GM12878 (cell line): Measurements from ENCODE around the gene RIMBP2.

Experiments
- BRCA1 ChIP-seq: IDR thresholded peaks from 2 replicates; pipeline ENCODE4 v1.6.1; 2011; ENCODE audit warnings: low read depth, low read length, improper control_type of control experiment
- CHD1 ChIP-seq: IDR thresholded peaks from 2 replicates; pipeline ENCODE4 v1.6.1; 2012; ENCODE audit warnings: low read depth, low read length, improper control_type of control experiment
- CTCF ChIP-seq, 3 experiments: IDR thresholded peaks in 2 of 3; conservative IDR thresholded peaks in 1 of 3; 2 replicates each; pipeline ENCODE4 v1.5.1; 2011; ENCODE audit warnings: low read depth in 3 of 3, low read length in 3 of 3, mild to moderate bottlenecking in 3 of 3, control low read depth in 2 of 3, moderate library complexity in 2 of 3, inconsistent platforms in 1 of 3, mixed read lengths in 1 of 3; ENCODE audit not compliant: control insufficient read depth in 2 of 3, insufficient read depth in 1 of 3; ENCODE audit errors: extremely low read depth in 1 of 3
- EZH2 ChIP-seq: IDR thresholded peaks from 2 replicates; pipeline ENCODE4 v1.6.1; 2012; ENCODE audit warnings: low read depth, mild to moderate bottlenecking, control low read depth, inconsistent platforms, low read length, borderline replicate concordance; ENCODE audit not compliant: control insufficient read depth
- MYC ChIP-seq: IDR thresholded peaks from 2 replicates; pipeline ENCODE4 v1.6.1; 2011; ENCODE audit warnings: mild to moderate bottlenecking, low read length, moderate library complexity, inconsistent platforms; ENCODE audit not compliant: insufficient read depth, insufficient replicate concordance, insufficient read length, severe bottlenecking
- POLR2A ChIP-seq: IDR thresholded peaks from 2 replicates; pipeline ENCODE4 v1.6.1; 2011; ENCODE audit warnings: low read depth, mild to moderate bottlenecking, low read length
- RAD21 ChIP-seq: IDR thresholded peaks from 2 replicates; pipeline ENCODE4 v1.6.1; 2011; ENCODE audit warnings: mild to moderate bottlenecking, low read depth, low read length, moderate library complexity; ENCODE audit not compliant: insufficient read depth
- TCF7 ChIP-seq: IDR thresholded peaks from 2 replicates; pipeline ENCODE4 v1.6.1; 2014; ENCODE audit warnings: antibody characterized with exemption, borderline replicate concordance
- TF ChIP-seq, protein P1 (sequence below): fragments of 450-650 bp; formaldehyde crosslinking; IDR thresholded peaks from 2 replicates; pipeline ENCODE4 v1.5.0; 2022; ENCODE audit warnings: mild to moderate bottlenecking, missing genetic modification characterization
- TF ChIP-seq, protein P2 (sequence below): fragments of 450-650 bp; IDR thresholded peaks from 2 replicates; pipeline ENCODE4 v1.6.1; 2018; ENCODE audit warnings: mild to moderate bottlenecking, low read depth, moderate library complexity; ENCODE audit not compliant: partially characterized antibody

- TF ChIP-seq, protein P1, sequence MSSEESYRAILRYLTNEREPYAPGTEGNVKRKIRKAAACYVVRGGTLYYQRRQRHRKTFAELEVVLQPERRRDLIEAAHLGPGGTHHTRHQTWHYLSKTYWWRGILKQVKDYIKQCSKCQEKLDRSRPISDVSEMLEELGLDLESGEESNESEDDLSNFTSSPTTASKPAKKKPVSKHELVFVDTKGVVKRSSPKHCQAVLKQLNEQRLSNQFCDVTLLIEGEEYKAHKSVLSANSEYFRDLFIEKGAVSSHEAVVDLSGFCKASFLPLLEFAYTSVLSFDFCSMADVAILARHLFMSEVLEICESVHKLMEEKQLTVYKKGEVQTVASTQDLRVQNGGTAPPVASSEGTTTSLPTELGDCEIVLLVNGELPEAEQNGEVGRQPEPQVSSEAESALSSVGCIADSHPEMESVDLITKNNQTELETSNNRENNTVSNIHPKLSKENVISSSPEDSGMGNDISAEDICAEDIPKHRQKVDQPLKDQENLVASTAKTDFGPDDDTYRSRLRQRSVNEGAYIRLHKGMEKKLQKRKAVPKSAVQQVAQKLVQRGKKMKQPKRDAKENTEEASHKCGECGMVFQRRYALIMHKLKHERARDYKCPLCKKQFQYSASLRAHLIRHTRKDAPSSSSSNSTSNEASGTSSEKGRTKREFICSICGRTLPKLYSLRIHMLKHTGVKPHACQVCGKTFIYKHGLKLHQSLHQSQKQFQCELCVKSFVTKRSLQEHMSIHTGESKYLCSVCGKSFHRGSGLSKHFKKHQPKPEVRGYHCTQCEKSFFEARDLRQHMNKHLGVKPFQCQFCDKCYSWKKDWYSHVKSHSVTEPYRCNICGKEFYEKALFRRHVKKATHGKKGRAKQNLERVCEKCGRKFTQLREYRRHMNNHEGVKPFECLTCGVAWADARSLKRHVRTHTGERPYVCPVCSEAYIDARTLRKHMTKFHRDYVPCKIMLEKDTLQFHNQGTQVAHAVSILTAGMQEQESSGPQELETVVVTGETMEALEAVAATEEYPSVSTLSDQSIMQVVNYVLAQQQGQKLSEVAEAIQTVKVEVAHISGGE (CRISPR knock-in tag): no peak
- TF ChIP-seq RAD21 (no peak), MYC (no peak), TCF7 (no peak), CTCF (IDR thresholded peaks at IDR 0.05 in 2 of 3, conservative IDR thresholded peaks at IDR 0.05 in 1 of 3; ENCODE audit: control insufficient read depth in 2 of 3, extremely low read depth in 1 of 3, insufficient read depth in 1 of 3, low read depth in 3 of 3, low read length in 3 of 3) (no peak), CHD1 (no peak), BRCA1 (no peak), POLR2A (no peak), EZH2 (no peak)
- TF ChIP-seq, protein P2, sequence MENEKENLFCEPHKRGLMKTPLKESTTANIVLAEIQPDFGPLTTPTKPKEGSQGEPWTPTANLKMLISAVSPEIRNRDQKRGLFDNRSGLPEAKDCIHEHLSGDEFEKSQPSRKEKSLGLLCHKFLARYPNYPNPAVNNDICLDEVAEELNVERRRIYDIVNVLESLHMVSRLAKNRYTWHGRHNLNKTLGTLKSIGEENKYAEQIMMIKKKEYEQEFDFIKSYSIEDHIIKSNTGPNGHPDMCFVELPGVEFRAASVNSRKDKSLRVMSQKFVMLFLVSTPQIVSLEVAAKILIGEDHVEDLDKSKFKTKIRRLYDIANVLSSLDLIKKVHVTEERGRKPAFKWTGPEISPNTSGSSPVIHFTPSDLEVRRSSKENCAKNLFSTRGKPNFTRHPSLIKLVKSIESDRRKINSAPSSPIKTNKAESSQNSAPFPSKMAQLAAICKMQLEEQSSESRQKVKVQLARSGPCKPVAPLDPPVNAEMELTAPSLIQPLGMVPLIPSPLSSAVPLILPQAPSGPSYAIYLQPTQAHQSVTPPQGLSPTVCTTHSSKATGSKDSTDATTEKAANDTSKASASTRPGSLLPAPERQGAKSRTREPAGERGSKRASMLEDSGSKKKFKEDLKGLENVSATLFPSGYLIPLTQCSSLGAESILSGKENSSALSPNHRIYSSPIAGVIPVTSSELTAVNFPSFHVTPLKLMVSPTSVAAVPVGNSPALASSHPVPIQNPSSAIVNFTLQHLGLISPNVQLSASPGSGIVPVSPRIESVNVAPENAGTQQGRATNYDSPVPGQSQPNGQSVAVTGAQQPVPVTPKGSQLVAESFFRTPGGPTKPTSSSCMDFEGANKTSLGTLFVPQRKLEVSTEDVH: no peak
Observed at GRCh38 chr12:130529781-130530180, 186.3 kb downstream of the RIMBP2 start.
